Measurements from ENCODE around the gene RESP18. TPM values are rescaled to one million over a fixed set of nuclear protein-coding genes. Genes with fewer than 3 reads are reported as not detected.
A peak's percentile ranks its signal among the peaks of the same experiment; 100 is the strongest.

The RESP18 gene
- total and polyA plus RNA-seq, 2 of the 4 experiments (the other 2 are of a cell fraction): not detected

GRCh38 chr2:219350215-219350614 is 17.7 kb upstream of the RESP18 start:
- Histone ChIP-seq H3K9me3 (ENCODE audit: control insufficient read depth, insufficient read depth, low read length) (no peaks in the 10 kb centered on the region), H4K8ac (ENCODE audit: low read depth in 2 of 2, low read length in 2 of 2) (no peak overlapping the region), H3K18ac (ENCODE audit: low read depth, low read length) (no peak overlapping the region), H2BK120ac (ENCODE audit: low read depth, low read length) (no peak overlapping the region), H4K91ac (ENCODE audit: insufficient read depth, low read depth, low read length) (0 out of 2 replicates have a peak overlapping the region, but pooled peaks have one; percentile 19), H3K9me1 (ENCODE audit: insufficient read depth, low read length) (no peaks in the 10 kb centered on the region; the same call in 1 of the 2 replicates), H2BK15ac (ENCODE audit: low read depth, low read length) (no peak overlapping the region), H3K36me3 (ENCODE audit: control insufficient read depth, insufficient read depth, low read length) (no peaks in the 10 kb centered on the region), H3K4ac (ENCODE audit: low read depth, low read length) (no peak overlapping the region), H4K5ac (ENCODE audit: low read depth, low read length) (no peak overlapping the region), H3K4me2 (ENCODE audit: low read depth, low read length) (no peak overlapping the region), H2AK5ac (ENCODE audit: low read depth, low read length) (no peak overlapping the region), H2BK20ac (ENCODE audit: low read depth, low read length) (no peak overlapping the region), H3K56ac (ENCODE audit: extremely low read depth, insufficient read depth, low read length) (no peak overlapping the region), H4K20me1 (ENCODE audit: insufficient read depth, low read length) (no peaks in the 10 kb centered on the region), H2AK9ac (replicated peaks; ENCODE audit: low read depth, low read length, poor library complexity) (no peak overlapping the region), H3K27me3 (ENCODE audit: control insufficient read depth, insufficient read depth, low read length) (peaks cover 26% of the 10 kb centered on the region), H3K4me3 (ENCODE audit: insufficient read depth, low read depth, low read length) (no peak overlapping the region), H2BK5ac (ENCODE audit: low read depth, low read length, poor library complexity, severe bottlenecking) (no peak overlapping the region), H3K9ac (ENCODE audit: low read depth, low read length) (no peak overlapping the region), H3K4me1 (ENCODE audit: control insufficient read depth, insufficient read depth, low read length) (no peaks in the 10 kb centered on the region), H3K79me1 (ENCODE audit: low read depth in 1 of 2, low read length in 2 of 2) (no peaks in the 10 kb centered on the region), H2AFZ (replicated peaks; ENCODE audit: low read length, poor library complexity) (no peak overlapping the region), H3K14ac (replicated peaks; ENCODE audit: low read depth, low read length) (no peak overlapping the region), H3K23ac (ENCODE audit: low read depth, low read length) (no peak overlapping the region), H3K27ac (ENCODE audit: insufficient read depth, low read length) (no peak overlapping the region; the same call in 1 of the 2 replicates)
- no TSS peak for BruUV-seq (replicated peaks)
- POLR2A ChIA-PET (ENCODE audit: unreplicated experiment): no interaction called here
- CTCF ChIA-PET: interaction anchor here (0.6 to 1.0 kb wide), 2 partner anchors 9 to 72 kb away, joined by 3 read pairs; no protein-coding TSS in a partner anchor
- intact Hi-C loops (cut with micrococcal nuclease): no loop called here
- in situ Hi-C loops (cut with MboI; ENCODE audit: low sequenced_read_pairs): no loop called here
- DNase-seq (no peak), ATAC-seq (ENCODE audit: low read depth) (no peak)
- TF ChIP-seq BHLHE40 (IDR thresholded peaks at IDR 0.05; ENCODE audit: low read depth, low read length) (no peak), CTCF (conservative IDR thresholded peaks at IDR 0.05; ENCODE audit: low read depth, low read length) (no peak), ELK1 (IDR thresholded peaks at IDR 0.05; ENCODE audit: borderline replicate concordance, low read depth, low read length) (no peak), RFX5 (IDR thresholded peaks at IDR 0.05; ENCODE audit: low read depth, low read length) (no peak), POLR2A (IDR thresholded peaks at IDR 0.05; ENCODE audit: low read depth, low read length) (no peak), RCOR1 (IDR thresholded peaks at IDR 0.05; ENCODE audit: insufficient replicate concordance, low read length) (no peak), CHD1 (IDR thresholded peaks at IDR 0.05; ENCODE audit: low read depth, low read length) (no peak), FOS (IDR thresholded peaks at IDR 0.05; ENCODE audit: low read depth, low read length) (no peak), MXI1 (IDR thresholded peaks at IDR 0.05; ENCODE audit: borderline replicate concordance, low read depth, low read length) (no peak), NFE2L2 (IDR thresholded peaks at IDR 0.05; ENCODE audit: low read depth, low read length) (no peak), USF2 (IDR thresholded peaks at IDR 0.05; ENCODE audit: low read depth, low read length) (no peak), MAZ (IDR thresholded peaks at IDR 0.05; ENCODE audit: borderline replicate concordance, low read depth, low read length) (no peak), CEBPB (IDR thresholded peaks at IDR 0.05; ENCODE audit: low read depth, low read length) (no peak), MAFK (IDR thresholded peaks at IDR 0.05; ENCODE audit: low read depth, low read length) (no peak)
- WGBS, 2 experiments (ENCODE audit: extremely low coverage in 2 of 2, insufficient read length in 1 of 2): 60% methylated on average over 1 of the region's 3 CpGs; no CpG with 5 or more reads in 1 of the 2 experiments
- dilution Hi-C loops (cut with HindIII; ENCODE audit: low sequenced_read_pairs, unreplicated experiment): no loop called here

All from IMR-90 (cell line).